ENCODE results near the gene CACNB2.

- TF ChIP-seq CTCF (IDR thresholded peaks at IDR 0.05), result no peak
- TF ChIP-seq POLR2A (IDR thresholded peaks at IDR 0.05; ENCODE audit: low read depth), result no peak
- no peak for TF ChIP-seq EP300 (IDR thresholded peaks at IDR 0.05)
Measured at GRCh38 chr10:18179891-18180290, 39.7 kb downstream of the CACNB2 start.

Data from esophagus muscularis mucosa (tissue), 4 donors.